HTR-8/SVneo (cell line): ENCODE measurements around the gene PDE2A.

Experiments used
- DNase-seq: peaks from one replicate; pipeline ENCODE4 v3.0.0; 2011; ENCODE audit warnings: low spot score, mixed read lengths; ENCODE audit not compliant: insufficient read length
- FAIRE-seq: peaks from 2 replicates; lab custom pipeline; 2011; peaks lifted over from hg19 to GRCh38; lab: Jason Lieb, UNC

The PDE2A gene

DNA sequence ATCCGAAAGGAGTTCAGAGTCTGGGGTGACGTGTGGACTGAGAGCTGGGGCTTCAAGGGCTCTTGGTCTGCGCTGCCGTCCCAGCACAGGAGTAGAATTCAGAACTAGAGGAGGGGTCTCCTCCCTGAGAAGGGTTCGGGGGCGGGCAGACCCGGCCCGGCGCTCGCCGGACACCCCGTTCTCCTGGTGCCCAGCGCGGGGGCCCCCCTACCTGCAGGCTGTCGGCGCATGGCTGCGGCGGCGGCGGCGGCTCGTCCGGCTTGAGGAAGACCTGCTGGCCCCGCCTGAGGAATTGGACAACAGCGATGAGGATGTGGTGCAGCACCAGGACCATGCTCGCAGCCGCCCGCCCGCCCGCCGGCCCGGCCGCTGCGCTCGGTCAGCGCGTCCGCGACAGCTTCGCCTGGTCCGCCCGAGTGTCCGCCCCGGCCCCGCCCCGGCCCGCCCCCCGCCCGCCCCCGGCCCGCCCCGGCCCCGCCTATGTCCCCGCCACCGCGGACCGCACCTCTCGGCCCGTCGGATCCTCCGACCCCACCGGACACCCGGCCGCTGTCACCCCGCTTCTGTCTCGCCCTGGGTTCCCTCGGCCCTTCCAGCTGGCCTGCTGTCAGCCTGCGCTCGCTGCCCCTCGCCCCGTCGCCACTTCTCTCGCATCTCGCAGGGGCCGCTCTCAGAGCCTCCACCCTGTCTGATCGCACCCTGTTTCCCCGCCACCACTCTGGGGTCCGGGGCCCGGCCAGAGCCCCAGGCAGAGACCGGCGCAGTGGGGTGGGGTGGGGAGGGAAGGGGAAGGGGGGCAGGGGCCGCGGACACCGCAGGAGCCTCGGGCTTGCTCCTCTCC, 32.0 kb downstream of the PDE2A start:
- FAIRE-seq = peak; percentile 13
- peak; percentile 77 for DNase-seq

DNA sequence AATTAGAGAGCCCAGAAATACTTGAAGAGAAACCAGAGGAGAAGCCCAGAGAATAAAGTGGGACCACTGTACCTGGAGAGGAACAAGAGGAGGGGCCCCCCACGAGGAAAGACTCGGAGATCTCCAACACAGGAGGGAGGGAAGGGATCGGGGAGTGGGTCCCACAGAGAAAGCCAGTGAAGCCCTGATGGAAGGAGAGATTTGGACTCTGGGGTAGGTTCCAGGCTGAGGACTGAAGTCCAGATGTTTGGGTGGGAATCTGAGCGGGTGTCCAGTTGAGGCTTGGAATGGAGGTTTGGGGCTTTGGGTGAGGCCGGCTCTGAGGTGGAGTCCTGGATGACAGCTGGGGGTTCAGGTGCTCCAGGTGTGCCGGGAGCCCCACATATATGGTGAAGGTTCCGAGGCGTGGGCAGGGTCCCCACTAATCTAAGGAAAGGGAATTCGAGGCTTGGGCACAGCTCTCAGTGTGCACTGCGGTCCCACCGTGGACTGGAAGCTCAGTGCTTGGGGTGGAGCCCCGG, 32.6 kb downstream of the PDE2A start:
- FAIRE-seq (no peak), DNase-seq (no peak)

DNA sequence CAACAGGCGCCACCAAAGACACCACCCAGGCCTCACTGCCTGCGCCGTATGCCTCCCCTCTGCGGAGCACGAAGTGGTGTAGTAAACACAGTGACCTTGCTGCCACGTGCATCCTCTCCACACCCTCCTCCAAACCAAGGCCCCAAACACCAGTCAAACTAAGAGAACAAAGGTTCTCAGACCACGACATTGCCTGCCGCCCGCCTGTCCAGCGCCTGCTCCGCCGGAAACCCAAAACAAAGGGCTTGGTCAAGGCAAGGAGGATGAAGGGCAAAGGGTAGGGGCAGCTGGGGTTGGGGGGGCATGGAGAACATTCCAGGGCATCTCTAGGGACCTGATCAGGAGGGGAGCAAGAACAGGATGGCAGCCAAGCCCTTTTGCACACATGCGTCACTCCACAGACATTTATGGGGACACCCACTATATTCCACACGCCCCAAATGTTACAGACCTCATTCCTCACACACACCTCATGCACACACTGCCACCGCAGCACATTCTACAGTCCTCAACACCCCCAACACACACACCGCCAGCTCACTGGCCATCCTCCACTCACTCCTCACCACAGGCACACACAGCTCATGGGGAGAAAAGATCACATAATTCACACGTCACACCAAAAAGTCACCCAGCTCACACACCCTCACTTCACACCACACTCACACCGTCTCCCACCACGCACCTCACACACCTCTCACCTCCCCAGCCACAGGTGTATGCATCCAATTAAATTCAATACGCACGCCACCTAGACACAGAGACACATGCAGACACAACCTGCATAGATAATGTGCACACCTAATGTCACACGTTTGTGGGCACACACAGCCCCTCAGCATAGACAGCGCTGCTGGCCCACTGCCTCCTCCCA, 34.5 kb downstream of the PDE2A start:
- peak; percentile 97 for FAIRE-seq
- no peak for DNase-seq

DNA sequence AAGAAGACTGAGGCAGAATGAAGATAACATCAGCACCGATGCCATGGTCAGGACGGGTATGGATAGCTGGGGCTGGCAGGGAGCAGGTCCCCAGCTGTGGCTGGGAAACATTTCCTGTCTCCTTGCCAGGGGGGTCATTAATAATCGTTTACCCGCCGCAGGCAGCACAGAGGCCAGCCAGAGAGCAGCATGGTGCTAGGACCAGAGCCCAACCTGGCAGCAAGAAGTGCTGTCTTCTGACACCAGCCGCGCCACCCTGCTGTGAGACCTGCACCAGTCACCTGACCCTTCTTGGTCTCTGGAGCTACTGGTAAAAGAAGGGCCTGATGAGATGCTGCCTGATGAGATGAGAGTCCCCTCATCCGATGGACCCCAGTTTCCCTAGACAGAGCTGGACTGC, 36.3 kb downstream of the PDE2A start:
- no peak for DNase-seq

DNA sequence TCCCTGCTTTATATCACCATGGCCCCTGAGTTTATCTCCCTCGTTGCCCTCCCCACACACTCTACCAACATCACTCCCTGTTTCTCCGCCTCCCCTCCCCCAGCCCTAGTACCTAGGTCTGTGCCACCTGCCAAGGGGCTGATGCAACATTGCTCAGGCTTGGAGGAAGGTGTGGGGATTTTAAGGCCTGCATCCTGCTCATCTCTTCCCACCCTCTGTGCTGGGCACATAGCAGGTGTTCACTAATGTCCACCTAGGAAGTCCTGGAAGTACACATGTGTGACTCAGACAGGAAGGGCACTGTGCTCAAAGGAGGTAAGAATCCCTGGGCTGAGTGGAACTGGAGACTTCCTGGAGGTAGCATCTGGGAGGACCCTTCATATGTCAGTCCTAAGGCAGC, 37.0 kb downstream of the PDE2A start:
- FAIRE-seq (no peak), DNase-seq (no peak)

More for the DNA sequence above, 36.3 kb downstream of the PDE2A start:
- no peak for FAIRE-seq

DNA sequence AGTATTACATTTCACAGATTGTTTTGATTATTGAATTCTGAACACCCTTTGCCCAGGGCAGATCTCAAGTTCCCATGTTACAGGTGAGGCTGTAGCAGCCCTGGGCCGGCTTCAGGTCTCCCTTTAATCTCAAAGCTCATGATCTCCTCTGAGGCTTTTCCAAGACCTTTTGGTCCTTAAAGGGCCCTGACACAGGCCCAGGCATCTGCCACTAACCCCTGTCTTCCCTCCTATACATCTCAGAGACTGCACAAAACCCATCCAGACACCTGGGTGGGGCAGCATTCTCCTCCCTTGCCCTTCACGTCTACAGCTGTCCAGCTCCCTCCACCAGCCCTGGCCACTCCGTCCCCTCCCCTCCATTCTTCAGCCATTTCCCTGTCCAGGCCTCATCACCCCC, 37.8 kb downstream of the PDE2A start:
- no peak for FAIRE-seq
- DNase-seq = no peak

DNA sequence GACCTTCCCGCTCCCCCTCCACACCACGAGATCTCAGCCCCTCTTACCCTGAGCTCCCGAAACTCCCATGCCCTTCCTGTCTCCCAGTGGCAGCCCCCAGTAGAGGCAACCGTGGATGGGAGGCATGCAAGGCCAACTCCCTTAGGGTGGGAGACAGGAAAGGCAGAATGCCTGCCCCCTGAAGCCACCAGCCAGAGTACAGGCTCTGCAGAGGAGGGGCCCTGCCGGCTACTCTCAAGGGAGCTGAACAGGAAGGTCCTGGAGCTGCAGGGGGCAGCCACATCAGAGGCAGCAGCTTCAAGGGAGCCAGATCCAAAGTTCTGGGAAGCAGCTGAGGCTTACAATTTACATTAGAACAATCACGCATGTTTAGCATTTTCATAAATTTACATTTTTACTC, 38.3 kb downstream of the PDE2A start:
- FAIRE-seq (no peak), DNase-seq (no peak)

DNA sequence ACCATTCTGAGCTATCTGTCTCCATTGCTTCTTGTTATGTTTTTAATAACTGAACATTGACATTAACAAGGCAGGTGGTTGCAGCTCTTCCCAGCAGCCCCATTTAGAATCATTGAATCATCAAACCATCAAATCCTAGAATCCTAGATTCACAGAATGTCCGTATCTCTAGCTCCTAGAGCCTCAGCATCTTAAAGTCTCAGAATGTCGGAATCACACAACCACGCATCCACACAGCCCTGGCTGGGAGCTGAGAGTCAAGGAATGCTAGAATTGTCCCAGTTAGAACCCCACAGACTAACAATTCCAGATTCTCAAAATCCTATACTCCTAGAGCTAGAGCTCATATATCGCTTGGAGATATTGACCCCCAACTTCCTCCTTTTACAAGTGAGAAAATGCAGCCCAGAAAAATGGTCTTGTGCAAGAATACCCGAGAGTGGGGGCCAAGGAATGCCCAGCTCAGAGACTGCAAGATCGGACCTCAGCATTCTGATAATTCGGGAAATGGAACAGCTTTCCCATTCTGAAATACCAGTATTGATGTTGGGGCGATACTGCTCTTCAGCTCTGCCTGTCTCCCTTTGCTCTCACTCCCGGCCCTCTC, 38.8 kb downstream of the PDE2A start:
- DNase-seq (no peak), FAIRE-seq (no peak)

DNA sequence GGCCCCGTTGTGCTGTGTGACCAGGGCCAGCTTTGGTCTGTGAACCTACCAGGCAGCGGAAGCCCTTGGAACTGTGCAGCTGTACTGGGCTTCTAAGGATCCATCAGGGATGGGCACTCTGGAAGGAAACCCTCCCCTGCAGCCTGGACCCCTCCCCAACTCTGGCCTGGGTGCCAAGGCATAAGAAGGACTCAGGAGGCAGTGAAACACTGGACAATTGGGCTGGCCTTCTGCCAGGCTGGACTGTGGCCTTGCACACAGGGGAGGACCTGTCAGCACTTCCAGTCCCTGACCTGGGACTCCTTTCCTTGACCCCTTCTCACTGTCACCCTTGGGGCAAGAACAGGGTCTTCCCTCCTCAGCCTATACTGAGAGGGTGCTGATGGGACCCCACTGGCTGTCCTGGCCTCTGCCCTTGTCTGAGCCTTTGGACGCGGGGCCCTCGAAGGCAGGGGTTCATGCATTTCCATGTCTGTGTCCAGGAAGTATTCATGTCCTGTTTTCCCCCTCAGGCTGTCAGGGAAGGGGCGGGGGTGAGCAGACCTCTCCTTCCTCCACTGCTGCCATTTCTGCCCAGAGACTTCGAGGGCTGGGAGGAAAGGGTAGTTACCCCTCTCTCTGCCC, 39.6 kb downstream of the PDE2A start:
- FAIRE-seq = no peak
- DNase-seq = no peak

DNA sequence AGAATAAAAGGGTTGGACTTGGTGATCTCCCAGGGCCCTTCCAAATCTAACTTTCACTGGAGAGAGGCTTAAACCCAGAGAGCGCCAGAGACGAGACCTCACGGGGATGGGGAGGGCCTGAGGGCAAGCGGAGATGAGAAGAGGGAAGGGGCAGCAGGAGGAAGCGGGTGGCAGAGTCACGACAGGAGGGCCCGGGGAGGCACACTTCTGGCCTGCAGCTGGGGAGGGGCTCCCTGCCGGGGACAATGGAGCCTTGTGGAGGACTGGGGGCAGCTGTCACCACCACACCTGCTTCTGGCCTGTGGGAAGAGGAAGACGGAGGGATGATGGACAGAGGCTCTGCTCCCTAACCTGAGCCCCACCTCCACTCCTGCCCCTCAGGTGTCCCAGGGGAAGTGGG, 40.2 kb downstream of the PDE2A start:
- DNase-seq (no peak), FAIRE-seq (no peak)

DNA sequence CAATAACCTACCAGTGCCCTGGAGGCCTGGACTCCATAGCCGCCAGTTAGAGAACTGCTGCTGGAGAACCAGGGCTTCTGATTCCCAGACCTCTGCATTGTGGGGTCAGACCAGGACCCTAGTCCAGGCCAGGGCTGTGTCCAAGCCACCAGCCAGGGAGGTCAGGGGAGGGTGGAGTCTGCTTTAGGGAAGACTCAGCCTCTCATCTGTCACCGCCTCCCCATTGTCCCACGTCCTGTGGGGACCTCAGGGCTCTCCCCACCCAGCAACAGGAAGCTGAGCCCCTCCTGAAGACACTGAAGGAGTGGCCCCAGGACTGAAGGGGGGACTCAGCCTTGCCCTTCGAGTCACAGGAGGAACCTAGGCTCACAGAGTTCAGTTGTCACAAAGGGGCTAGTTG, 41.2 kb downstream of the PDE2A start:
- no peak for FAIRE-seq
- no peak for DNase-seq

DNA sequence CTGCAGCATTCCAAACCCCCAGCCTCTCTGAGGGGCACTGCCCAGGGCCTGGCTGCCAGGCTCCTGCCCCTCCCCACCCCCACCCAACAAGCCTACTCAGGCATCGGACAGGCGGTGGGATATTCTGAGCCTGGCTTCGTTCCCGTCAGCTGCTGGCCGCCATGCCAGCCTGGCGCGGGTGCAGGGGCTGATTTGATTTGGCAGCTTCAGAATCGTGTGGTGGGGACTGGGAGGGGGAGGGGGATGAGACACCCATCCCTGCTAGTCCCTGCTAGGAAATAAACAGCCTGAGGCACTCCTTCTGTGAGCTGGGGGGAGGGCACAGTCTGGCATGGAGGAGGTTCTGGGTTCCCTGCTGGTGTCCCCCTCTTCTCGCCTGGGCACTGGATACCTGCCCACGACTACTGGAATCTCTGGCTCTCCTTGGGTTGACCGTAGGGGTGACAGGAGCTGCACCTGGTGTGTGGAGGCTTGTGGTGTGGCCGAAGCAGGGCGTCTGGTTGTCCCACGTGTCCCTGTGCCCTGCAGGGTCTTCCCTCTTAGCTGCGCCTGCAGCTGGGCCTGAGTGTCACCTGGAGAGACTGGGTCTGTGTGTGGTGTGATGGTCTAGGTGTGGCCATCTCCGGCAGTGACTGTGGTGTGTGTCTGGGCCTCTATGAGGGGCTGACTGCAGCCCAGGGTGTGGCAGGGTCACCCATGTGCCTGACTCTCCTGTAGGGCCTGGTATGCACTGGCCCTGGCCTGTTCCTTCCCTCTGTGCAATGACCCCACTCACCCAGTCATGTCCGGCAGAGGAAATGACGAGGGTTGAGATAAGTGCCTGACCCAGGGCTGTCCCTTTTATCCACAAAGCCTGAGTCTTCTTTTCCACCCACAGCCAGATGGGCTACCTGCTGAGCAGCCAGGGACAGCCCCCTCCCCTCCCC, 42.2 kb downstream of the PDE2A start:
- peak; percentile 79 for FAIRE-seq
- no peak for DNase-seq

DNA sequence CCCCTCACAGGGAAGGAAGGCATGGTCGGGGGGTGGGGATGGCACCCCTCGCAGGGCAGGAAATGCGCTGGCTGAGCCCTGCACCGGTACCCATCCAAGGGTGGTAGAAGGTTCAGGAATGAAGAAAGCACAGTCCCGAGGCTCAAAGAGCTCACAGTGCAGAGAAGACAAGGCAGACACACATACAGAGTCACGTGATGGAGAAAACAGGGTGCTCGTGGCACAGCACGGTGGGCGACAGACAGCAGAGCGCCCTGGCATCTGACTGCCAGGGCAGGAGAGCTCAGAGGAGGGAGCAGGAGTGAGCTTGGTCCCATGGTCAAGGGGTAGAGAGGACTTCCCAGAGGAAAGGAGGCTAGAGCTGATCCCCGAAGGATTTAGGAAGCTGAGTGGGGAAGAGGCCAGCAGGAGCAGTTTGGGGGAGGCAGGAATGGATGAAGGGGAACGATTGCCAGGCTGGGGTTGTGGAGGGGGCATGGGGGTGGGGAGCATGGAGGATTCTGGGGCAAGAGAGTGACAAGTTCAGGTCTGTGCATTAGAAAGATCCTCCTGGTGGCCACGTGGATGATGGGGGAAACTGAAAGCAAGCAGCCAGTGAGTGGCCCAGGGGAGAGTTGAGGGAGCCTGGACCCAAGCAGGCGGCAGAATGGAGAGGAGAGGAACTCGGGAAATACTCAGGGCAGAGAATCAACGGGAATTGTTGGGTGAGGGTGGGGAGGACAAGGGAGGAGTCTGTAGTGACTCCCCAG, 43.9 kb downstream of the PDE2A start:
- no peak for FAIRE-seq

DNA sequence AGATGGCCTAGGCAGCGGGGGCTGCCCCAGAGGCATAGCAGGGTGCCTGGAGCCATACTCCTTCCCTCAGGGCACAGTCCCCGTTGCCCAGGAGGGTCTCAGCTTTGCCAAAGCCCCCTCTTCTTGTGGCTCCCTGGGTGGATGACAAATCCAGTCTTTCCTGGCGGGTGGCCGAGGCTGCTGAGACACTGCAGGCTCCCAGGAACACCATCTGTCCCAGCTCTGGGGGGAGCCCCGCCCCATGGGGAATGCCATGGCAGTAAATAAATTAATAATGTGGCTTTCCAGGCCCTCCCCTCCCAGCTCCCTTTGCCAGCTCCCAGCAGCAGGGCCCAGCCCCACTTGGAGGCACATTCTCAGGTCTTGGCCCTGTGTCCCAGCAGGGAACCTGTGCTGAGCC, 45.0 kb downstream of the PDE2A start:
- FAIRE-seq (no peak), DNase-seq (no peak)

More for the DNA sequence above, 43.9 kb downstream of the PDE2A start:
- DNase-seq = no peak

DNA sequence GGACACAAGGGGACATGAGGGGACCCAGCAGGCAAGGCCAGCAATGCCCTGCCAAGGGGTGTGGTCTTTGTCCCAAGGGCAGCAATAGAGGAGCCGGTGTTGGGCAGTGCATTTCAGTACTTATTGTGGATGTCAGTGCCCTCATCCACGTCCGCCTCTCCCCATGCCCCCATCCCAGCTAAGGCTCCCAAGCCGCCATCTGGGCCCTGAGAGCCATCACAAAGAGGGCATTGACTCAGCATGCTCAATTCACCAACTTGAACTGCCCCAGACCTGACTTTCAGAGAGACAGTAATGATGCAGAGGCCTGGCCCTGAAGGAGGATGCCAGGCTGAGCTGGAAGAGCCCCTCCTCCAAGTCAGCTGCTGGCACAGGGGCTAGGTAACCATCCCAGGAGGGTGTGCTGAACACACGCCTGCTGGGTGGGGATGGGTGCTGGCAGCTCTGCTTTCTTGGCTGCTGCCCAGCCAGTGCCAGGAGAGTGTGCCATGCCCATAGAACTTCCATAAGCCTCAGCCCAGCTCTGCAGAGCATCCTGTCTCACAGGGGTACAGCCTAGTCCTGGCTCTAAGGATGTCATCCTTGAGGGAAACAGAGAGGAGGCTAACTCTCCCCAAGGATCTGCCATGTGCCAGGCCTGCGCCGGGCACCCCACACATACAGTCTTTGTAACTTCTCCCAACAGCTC, 46.5 kb downstream of the PDE2A start:
- DNase-seq = no peak
- no peak for FAIRE-seq

DNA sequence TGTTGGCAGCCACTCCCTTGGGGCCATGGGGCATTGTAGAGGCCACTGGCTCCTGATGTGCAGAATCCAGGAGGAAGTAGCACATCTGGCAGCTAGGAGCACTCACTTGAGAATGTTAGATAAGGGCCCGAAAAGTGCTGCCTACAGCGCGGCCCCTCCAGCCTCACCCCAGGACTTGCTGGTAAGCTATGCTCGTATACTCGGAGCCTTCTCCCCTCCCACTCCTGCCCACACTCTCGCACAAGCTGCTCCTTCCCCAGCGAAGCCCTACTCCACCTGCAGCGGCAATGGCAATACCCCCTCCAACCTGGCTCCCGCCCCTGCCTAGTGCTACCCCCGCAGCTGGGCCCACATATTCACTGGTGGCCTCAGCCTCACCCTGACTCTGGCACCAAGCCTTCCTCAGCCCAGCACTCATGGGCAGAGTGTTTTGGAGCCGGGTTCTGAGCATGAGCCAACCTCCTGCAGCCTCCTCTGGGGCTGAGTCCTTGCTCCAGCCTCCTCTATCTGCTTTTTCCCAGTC, 47.7 kb downstream of the PDE2A start:
- no peak for FAIRE-seq
- no peak for DNase-seq

DNA sequence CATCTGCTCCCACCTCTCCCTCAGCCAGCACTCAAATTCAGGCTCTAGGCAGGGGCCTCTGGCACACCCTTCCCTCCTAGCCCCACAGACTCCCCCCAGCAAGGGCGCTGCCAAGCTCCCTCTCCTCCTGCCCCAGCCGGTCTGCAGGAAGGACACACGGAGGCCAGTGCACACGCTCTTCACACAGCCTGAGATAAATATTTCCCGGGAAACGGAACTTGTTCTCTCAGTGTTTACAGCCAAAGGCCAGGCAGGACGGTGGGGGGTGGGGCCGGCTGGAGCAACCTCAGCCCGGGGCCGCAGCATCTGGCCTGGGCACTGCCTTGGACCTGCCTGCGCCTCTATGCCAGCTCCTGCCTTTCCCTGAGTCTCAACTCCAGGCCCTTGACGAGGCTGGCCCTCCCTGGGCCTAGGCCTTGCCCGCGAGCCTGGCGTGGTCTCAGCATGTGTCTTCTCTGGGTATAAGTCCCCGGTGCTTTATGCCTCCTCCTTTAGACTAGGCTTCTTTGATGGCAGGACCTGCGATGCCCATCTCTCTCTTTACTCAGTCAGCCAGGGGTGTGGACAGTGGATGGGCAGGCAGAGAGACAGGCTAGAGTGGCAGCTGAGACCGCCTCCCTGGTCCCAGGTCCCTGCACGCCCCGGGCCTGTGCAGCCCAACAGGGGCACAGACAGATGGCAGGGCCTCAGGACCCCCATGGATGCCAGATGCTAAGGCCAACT, 48.4 kb downstream of the PDE2A start:
- FAIRE-seq (no peak), DNase-seq (no peak)
